HG03025 (cell line): Measurements from ENCODE around the gene GNL3.
"Not testable (repeated sequence)": the region's sequence is repeated elsewhere in the genome, so short reads cannot be mapped to it uniquely, and the experiment has no call there.

Source experiments
- ATAC-seq: cut with Tn5 transposase; IDR thresholded peaks from one replicate; pipeline ENCODE4 v1.9.1; 2021; ENCODE audit warnings: mild to moderate bottlenecking, moderate library complexity; ENCODE audit not compliant: unreplicated experiment, low FRiP score

Gene GNL3

GRCh38 chr3:52685709-52686691 is at the start of gene GNL3, which contains the start of gene PBRM1:
Gene GNL3, plus strand, starts transcription at chr3:52686032. Its CDS starts 61 bp downstream, at chr3:52686093.
Gene PBRM1, minus strand, starts transcription at chr3:52685913.
- ATAC-seq: peak; percentile 73

- ATAC-seq: no peak
These were observed 49.2 kb upstream of the GNL3 start for GRCh38 chr3:52636673-52637072.

- no peak for ATAC-seq
These were observed 40.3 kb upstream of the GNL3 start for GRCh38 chr3:52645549-52645948.

- ATAC-seq: no peak
These were observed 36.2 kb upstream of the GNL3 start for GRCh38 chr3:52649461-52650210.

- no peak for ATAC-seq
These were observed 35.4 kb upstream of the GNL3 start for GRCh38 chr3:52650439-52650838.

- ATAC-seq: no peak
These were observed 34.2 kb upstream of the GNL3 start for GRCh38 chr3:52651592-52651991.

- ATAC-seq: no peak
These were observed 29.9 kb upstream of the GNL3 start for GRCh38 chr3:52655895-52656294.

GRCh38 chr3:52660046-52660445 is 25.8 kb upstream of the GNL3 start:
- no peak for ATAC-seq

- ATAC-seq: no peak
These were observed 22.7 kb upstream of the GNL3 start for GRCh38 chr3:52663098-52663497.

GRCh38 chr3:52670621-52671521 is 15.0 kb upstream of the GNL3 start:
- peak; percentile 72 for ATAC-seq

- ATAC-seq: no peak
These were observed 14.2 kb upstream of the GNL3 start for GRCh38 chr3:52671676-52672075.

- not testable (repeated sequence) for ATAC-seq
These were observed 9.6 kb upstream of the GNL3 start for GRCh38 chr3:52676201-52676600.

GRCh38 chr3:52678265-52679198 is 7.3 kb upstream of the GNL3 start:
- no peak for ATAC-seq

- ATAC-seq: no peak
These were observed 6.7 kb upstream of the GNL3 start for GRCh38 chr3:52679199-52679538.

GRCh38 chr3:52679811-52680210 is 6.0 kb upstream of the GNL3 start:
- no peak for ATAC-seq

GRCh38 chr3:52681596-52681995 is 4.2 kb upstream of the GNL3 start:
- no peak for ATAC-seq

GRCh38 chr3:52682016-52682415 is 3.8 kb upstream of the GNL3 start:
- ATAC-seq: no peak

- no peak for ATAC-seq
These were observed 2.2 kb upstream of the GNL3 start for GRCh38 chr3:52683611-52684010.

- ATAC-seq: no peak
These were observed 1.6 kb upstream of the GNL3 start for GRCh38 chr3:52684184-52684583.
